MM.1S (cell line): ENCODE measurements around the gene PLXNA4.

Experiments
- EZH2phosphoT487 ChIP-seq: fragments of 300-600 bp; sonication (generic); IDR thresholded peaks from 2 replicates; pipeline ENCODE4 v1.6.1; 2018; ENCODE audit warnings: antibody characterized with exemption, low read length
- TF ChIP-seq, protein P1 (sequence below): fragments of 300-600 bp; sonication (generic); IDR thresholded peaks from 2 replicates; pipeline ENCODE4 v1.5.1; 2016; ENCODE audit warnings: antibody characterized with exemption, low read length, mixed read lengths

DNA sequence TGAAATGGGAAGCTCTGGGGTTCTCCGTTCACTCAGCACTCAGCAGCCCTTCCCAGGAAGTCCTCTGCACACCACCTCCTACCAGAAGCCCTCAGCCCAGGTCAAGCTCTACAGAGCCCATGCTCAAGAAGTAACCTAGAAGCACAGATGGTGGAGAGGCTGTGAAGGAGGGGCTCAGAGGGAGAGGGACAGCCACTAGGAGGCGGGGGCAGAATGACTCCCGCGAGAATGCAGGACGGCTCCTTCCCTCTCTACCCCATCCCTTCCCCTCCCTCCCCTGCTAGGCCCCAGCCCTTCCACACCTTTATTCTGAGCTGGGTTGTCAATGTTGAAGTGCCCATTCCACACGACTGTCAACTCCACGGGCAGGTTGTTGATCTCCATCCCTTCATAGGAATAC lies 373.2 kb downstream of the PLXNA4 start:
- TF ChIP-seq EZH2phosphoT487, result no peak
- TF ChIP-seq, protein P1, sequence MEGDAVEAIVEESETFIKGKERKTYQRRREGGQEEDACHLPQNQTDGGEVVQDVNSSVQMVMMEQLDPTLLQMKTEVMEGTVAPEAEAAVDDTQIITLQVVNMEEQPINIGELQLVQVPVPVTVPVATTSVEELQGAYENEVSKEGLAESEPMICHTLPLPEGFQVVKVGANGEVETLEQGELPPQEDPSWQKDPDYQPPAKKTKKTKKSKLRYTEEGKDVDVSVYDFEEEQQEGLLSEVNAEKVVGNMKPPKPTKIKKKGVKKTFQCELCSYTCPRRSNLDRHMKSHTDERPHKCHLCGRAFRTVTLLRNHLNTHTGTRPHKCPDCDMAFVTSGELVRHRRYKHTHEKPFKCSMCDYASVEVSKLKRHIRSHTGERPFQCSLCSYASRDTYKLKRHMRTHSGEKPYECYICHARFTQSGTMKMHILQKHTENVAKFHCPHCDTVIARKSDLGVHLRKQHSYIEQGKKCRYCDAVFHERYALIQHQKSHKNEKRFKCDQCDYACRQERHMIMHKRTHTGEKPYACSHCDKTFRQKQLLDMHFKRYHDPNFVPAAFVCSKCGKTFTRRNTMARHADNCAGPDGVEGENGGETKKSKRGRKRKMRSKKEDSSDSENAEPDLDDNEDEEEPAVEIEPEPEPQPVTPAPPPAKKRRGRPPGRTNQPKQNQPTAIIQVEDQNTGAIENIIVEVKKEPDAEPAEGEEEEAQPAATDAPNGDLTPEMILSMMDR, result no peak
